HEK293T (cell line): ENCODE results near the gene RTP5.

Experiments
- CTCF ChIA-PET: fragments of 350-600 bp; formaldehyde crosslinking; extraction: SDS; loops from one replicate; lab custom pipeline; 2021; ENCODE audit warnings: antibody characterized with exemption, inconsistent platforms; lab: Yijun Ruan, JAX
- POLR2A ChIA-PET: fragments of 350-600 bp; formaldehyde crosslinking; extraction: SDS; loops from one replicate; lab custom pipeline; 2020; ENCODE audit warnings: antibody characterized with exemption, inconsistent platforms; lab: Yijun Ruan, JAX
- DNase-seq: peaks from one replicate; pipeline ENCODE4 v3.0.0; 2012; ENCODE audit warnings: mixed read lengths; ENCODE audit errors: extremely low spot score
- ARNT ChIP-seq: fragments of 450-650 bp; IDR thresholded peaks from 2 replicates; pipeline ENCODE4 v1.6.1; 2017; ENCODE audit warnings: mild to moderate bottlenecking
- BHLHE40 ChIP-seq: fragments of 450-650 bp; IDR thresholded peaks from 2 replicates; pipeline ENCODE4 v1.6.1; 2016; ENCODE audit warnings: mild to moderate bottlenecking, moderate library complexity, borderline replicate concordance
- CTBP1 ChIP-seq: fragments of 450-650 bp; IDR thresholded peaks from 2 replicates; pipeline ENCODE4 v1.6.1; 2016; ENCODE audit warnings: borderline replicate concordance
- ELF4 ChIP-seq: fragments of 450-650 bp; IDR thresholded peaks from 2 replicates; pipeline ENCODE4 v1.6.1; 2017; ENCODE audit warnings: antibody characterized with exemption
- FOXA1 ChIP-seq: fragments of 450-650 bp; IDR thresholded peaks from 2 replicates; pipeline ENCODE4 v1.6.1; 2016; ENCODE audit warnings: mild to moderate bottlenecking
- FOXK2 ChIP-seq: fragments of 450-650 bp; IDR thresholded peaks from 2 replicates; pipeline ENCODE4 v1.6.1; 2016; ENCODE audit warnings: mild to moderate bottlenecking
- FOXM1 ChIP-seq: fragments of 450-650 bp; IDR thresholded peaks from 2 replicates; pipeline ENCODE4 v1.6.1; 2017; ENCODE audit warnings: mild to moderate bottlenecking, borderline replicate concordance
- HDGF ChIP-seq: fragments of 450-650 bp; IDR thresholded peaks from 2 replicates; pipeline ENCODE4 v1.6.1; 2017; ENCODE audit warnings: antibody characterized with exemption, borderline replicate concordance
- L3MBTL2 ChIP-seq: fragments of 450-650 bp; conservative IDR thresholded peaks from 2 replicates; pipeline ENCODE4 v1.6.1; 2016; ENCODE audit warnings: mild to moderate bottlenecking
- LEF1 ChIP-seq: fragments of 450-650 bp; IDR thresholded peaks from 2 replicates; pipeline ENCODE4 v1.6.1; 2017; ENCODE audit warnings: mild to moderate bottlenecking, borderline replicate concordance
- NFRKB ChIP-seq: fragments of 450-650 bp; IDR thresholded peaks from 2 replicates; pipeline ENCODE4 v1.6.1; 2016; ENCODE audit warnings: mild to moderate bottlenecking, moderate library complexity
- SP1 ChIP-seq: fragments of 450-650 bp; IDR thresholded peaks from 2 replicates; pipeline ENCODE4 v1.6.1; 2017
- SUZ12 ChIP-seq: fragments of 450-650 bp; IDR thresholded peaks from 2 replicates; pipeline ENCODE4 v1.6.1; 2016; ENCODE audit warnings: mild to moderate bottlenecking
- TARDBP ChIP-seq: fragments of 450-650 bp; IDR thresholded peaks from 2 replicates; pipeline ENCODE4 v1.6.1; 2016
- ZNF384 ChIP-seq: fragments of 450-650 bp; IDR thresholded peaks from 2 replicates; pipeline ENCODE4 v1.6.1; 2016
- TF ChIP-seq, protein P1 (sequence below): fragments of 450-650 bp; IDR thresholded peaks from 2 replicates; pipeline ENCODE4 v1.6.1; 2016

Gene RTP5

DNA sequence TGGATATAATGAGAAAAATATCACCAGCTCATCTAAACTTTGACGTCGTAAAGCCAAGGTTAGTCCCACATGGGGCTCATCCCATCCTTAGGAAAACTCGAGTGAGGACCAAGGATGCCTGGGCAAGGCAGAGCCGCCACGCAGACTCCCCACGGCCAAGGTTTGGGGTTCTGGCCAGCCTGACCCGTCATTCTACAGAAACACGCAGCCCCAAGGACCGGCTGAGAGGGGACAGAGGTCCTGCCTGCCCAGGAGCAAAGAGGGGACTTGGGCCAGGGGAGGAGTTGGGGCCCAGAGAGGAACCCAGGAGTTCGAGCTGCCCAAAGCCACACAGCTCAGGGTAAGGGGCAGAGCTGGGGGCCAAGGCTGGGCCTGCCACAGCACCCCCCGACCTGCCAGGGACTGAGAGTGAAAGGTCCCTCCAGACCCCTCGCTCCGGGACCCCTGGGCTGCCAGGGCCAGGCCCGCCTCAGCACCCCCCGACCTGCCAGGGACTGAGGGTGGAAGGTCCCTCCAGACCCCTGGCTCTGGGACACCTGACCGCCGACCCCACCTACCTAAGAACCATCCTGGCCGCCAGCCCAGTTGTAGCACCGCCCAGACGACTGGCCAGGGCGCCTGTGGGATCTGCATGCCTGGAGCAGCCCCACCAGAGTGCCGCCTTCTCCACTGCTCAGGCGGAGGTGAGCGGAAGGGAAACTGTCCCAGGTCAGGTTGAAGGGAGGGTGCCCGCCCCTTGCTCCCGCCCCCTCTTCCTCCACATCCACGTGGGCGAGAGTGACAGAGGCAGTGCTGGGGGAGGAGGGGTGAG is 11.1 kb upstream of the RTP5 start, which contains the start of gene PDCD1:
Gene PDCD1, minus strand, starts transcription at position 689 of the 811 bp plus-strand sequence. Its CDS starts 56 bp downstream, at position 633.
- CTCF ChIA-PET = no interaction called here
- DNase-seq = no peak
- TF ChIP-seq ZNF384 = no peak
- no peak for TF ChIP-seq LEF1
- no peak for TF ChIP-seq NFRKB
- TF ChIP-seq FOXA1 = no peak
- no peak for TF ChIP-seq SUZ12
- TF ChIP-seq SP1 = no peak
- no peak for TF ChIP-seq HDGF
- no peak for TF ChIP-seq FOXK2
- TF ChIP-seq TARDBP = no peak
- no peak for TF ChIP-seq CTBP1
- TF ChIP-seq, protein P1, sequence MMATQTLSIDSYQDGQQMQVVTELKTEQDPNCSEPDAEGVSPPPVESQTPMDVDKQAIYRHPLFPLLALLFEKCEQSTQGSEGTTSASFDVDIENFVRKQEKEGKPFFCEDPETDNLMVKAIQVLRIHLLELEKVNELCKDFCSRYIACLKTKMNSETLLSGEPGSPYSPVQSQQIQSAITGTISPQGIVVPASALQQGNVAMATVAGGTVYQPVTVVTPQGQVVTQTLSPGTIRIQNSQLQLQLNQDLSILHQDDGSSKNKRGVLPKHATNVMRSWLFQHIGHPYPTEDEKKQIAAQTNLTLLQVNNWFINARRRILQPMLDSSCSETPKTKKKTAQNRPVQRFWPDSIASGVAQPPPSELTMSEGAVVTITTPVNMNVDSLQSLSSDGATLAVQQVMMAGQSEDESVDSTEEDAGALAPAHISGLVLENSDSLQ = no peak
- no peak for TF ChIP-seq ELF4
- TF ChIP-seq L3MBTL2 = no peak
- TF ChIP-seq BHLHE40 = no peak
- TF ChIP-seq FOXM1 = no peak
- POLR2A ChIA-PET = no interaction called here

DNA sequence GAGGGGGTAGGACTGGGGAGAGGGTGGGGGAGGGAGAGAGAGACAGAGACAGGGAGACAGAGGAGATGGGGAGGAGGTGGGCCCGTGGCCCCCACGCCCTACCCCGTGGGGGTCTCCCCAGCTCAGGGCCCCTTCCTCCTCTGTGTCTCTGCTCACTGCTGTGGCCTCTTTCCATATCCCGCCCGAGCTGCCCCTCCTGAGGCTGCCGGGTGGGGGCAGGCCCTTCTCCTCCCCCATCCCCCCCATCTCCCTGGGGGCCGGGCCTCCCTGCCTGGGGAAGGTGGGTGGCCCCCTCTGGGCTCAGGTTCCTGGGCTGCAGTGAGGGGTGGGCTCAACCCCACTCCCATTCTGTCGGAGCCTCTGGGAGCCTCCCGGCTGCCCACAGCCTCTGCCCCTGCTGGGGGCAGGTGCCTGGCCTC is 10.5 kb upstream of the RTP5 start:
- ChIA-PET CTCF (no interaction called here), POLR2A (no interaction called here)
- no peak for DNase-seq
- TF ChIP-seq SUZ12 = no peak
- no peak for TF ChIP-seq ARNT
- no peak for TF ChIP-seq TARDBP
- TF ChIP-seq NFRKB = no peak
- TF ChIP-seq HDGF = no peak
- TF ChIP-seq ZNF384 = no peak
- no peak for TF ChIP-seq FOXA1
- TF ChIP-seq L3MBTL2 = no peak
- no peak for TF ChIP-seq LEF1
- no peak for TF ChIP-seq BHLHE40
- TF ChIP-seq FOXK2 = no peak
- TF ChIP-seq SP1 = no peak
- TF ChIP-seq FOXM1 = no peak
- TF ChIP-seq, protein P1 = no peak
- TF ChIP-seq ELF4 = no peak
- TF ChIP-seq CTBP1 = no peak

DNA sequence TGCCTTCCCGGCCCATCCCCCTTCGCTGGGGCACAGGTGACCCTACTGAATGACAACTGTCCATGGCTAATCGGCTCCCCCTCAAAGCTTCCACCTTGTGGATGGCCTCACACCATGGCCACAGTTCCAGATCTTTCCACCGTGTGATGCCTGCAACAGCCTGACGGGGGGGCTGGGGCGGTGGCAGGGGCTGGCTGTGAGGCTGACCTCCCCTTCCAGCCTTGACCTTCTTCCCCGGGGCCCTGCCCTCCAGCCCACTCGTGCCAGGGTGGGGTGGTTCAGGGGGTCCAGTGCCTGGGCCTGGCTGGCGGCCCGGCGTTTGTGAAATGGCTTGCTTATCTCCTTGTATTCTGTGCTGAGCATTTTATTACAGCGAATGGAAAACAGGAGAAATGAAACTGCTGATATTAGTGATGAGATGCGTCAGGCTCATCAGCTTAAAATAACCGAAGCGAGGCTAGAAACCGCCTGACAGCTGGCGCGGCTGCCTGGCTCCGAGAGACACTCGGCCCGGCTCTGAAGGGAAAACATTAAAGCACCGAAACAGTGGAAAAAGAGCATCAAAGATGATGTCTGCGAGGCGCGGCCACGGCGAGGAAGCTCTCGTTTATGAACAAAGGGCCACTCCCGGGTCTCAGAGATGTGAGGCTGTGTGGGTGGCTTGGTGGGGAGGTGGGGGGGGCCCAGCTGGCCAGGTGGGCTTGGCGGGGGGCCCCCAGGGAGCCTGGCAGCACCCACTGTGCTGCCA is 9.9 kb upstream of the RTP5 start:
- ChIA-PET CTCF (no interaction called here), POLR2A (no interaction called here)
- TF ChIP-seq SP1 = no peak
- no peak for TF ChIP-seq HDGF
- no peak for TF ChIP-seq NFRKB
- DNase-seq = no peak

DNA sequence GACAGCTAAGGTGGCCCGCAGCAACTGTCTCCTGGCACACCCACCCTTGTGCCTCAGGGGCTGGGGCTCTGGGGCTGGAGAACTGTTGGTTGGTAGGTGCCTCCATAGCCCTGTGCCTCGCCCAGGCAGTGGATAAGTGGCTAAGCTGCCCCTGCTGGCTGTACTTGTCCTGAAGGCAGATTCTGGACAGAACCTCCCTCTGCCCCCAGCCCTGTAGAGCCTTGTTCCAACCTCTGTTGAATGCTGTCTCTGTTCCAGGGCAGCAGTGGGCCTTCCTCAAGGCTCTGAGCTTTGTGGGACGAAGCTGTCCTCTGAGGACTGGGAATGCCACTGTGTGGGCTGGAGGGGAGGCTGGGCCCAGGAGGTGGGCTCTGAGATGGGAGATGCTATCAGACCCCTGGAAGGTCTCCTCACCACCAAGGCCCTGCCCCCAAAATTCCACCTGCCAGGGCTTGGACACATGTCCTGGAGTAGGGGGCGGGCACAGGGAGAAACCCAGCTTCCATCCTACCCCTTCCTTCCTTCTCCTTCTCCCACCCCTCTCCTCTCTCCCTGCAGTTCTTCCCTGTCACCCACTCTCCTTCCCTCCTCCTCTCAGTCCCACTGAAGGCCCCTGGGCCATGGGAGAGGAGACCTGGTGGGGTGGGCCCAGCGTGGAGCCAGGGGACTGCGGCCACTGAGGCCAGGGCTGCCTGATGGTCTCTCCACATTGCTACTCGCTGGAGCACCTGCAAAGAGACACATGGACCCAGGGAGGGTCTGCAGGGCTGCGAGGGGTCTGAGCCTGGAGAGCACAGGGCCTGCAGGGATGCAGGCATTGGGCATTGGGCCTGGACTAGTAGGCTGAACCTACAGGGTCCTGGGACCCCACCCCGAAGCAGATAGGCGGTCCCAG is 9.1 kb upstream of the RTP5 start:
- no peak for DNase-seq
- CTCF ChIA-PET = no interaction called here
- POLR2A ChIA-PET = no interaction called here
- TF ChIP-seq NFRKB (no peak), HDGF (no peak), LEF1 (no peak), ZNF384 (no peak)
- TF ChIP-seq, protein P1 = no peak

DNA sequence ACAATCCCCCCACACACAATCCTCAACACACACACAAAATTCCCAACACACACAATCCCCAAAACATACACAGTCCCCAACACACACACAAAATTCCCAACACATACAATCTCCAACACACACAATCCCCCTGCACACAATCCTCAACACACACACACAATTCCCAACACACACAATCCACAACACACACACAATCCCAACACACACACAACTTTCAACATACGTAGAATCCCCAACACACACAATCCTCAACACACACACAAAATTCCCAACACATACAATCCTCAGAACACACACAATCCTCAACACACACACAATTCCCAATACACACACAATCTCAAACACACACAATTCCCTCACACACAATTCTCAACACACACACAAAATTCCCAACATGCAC is 8.3 kb upstream of the RTP5 start:
- CTCF ChIA-PET = no interaction called here
- DNase-seq = no peak
- POLR2A ChIA-PET = no interaction called here
- no peak for TF ChIP-seq HDGF
- TF ChIP-seq FOXK2 = no peak
- peak; percentile 46; the same call in 1 of the 2 replicates for TF ChIP-seq TARDBP
- TF ChIP-seq, protein P1 = no peak
